SK-N-SH treated with all-trans-retinoic acid at 6 μM for 48 hours (cell line): ENCODE data around the gene LHX5.

ENCODE experiments used
- ATAC-seq: fragments of 200-7000 bp; cut with Tn5 transposase; 3 replicates; pipeline ENCODE4 v1.9.1; 2020; ENCODE audit warnings: mild to moderate bottlenecking, moderate library complexity
- BACH2 ChIP-seq: fragments of 250-450 bp; sonication (Bioruptor Pico); IDR thresholded peaks from 2 replicates; pipeline ENCODE4 v1.9.0; 2021; ENCODE audit warnings: mild to moderate bottlenecking, borderline replicate concordance
- CSDC2 ChIP-seq: fragments of 250-450 bp; sonication (Bioruptor Pico); IDR thresholded peaks from 2 replicates; pipeline ENCODE4 v1.5.0; 2020; ENCODE audit warnings: mild to moderate bottlenecking, moderate library complexity
- ESRRG ChIP-seq: fragments of 250-450 bp; sonication (Bioruptor Pico); IDR thresholded peaks from 2 replicates; pipeline ENCODE4 v1.6.1; 2021; ENCODE audit warnings: mild to moderate bottlenecking
- GLIS3 ChIP-seq: fragments of 250-450 bp; sonication (Bioruptor Pico); IDR thresholded peaks from 2 replicates; pipeline ENCODE4 v1.5.0; 2020; ENCODE audit warnings: mild to moderate bottlenecking, moderate library complexity
- ISL1 ChIP-seq: fragments of 250-450 bp; sonication (Bioruptor Pico); IDR thresholded peaks from 2 replicates; pipeline ENCODE4 v2.1.2; 2022; ENCODE audit warnings: mild to moderate bottlenecking, moderate library complexity
- OSR1 ChIP-seq: fragments of 250-450 bp; sonication (Bioruptor Pico); IDR thresholded peaks from 2 replicates; pipeline ENCODE4 v1.8.0; 2022; ENCODE audit warnings: moderate library complexity, mild to moderate bottlenecking, inconsistent platforms
- PPARA ChIP-seq: fragments of 250-450 bp; sonication (Bioruptor Pico); IDR thresholded peaks from 2 replicates; pipeline ENCODE4 v1.5.0; 2020; ENCODE audit warnings: mild to moderate bottlenecking, borderline replicate concordance
- RARB ChIP-seq: fragments of 250-450 bp; sonication (Bioruptor Pico); IDR thresholded peaks from 2 replicates; pipeline ENCODE4 v1.8.0; 2021; ENCODE audit warnings: mild to moderate bottlenecking, moderate library complexity
- SNAI2 ChIP-seq: fragments of 250-450 bp; sonication (Bioruptor Pico); IDR thresholded peaks from 2 replicates; pipeline ENCODE4 v1.5.0; 2020; ENCODE audit warnings: mild to moderate bottlenecking, moderate library complexity
- TCF4 ChIP-seq: fragments of 250-450 bp; sonication (Bioruptor Pico); IDR thresholded peaks from 2 replicates; pipeline ENCODE4 v1.8.0; 2021; ENCODE audit warnings: mild to moderate bottlenecking, moderate library complexity, borderline replicate concordance
- TOX ChIP-seq: fragments of 250-450 bp; sonication (Bioruptor Pico); IDR thresholded peaks from 2 replicates; pipeline ENCODE4 v1.8.0; 2021; ENCODE audit warnings: mild to moderate bottlenecking, moderate library complexity, borderline replicate concordance
- ZC3H10 ChIP-seq: fragments of 250-450 bp; sonication (Bioruptor Pico); IDR thresholded peaks from 2 replicates; pipeline ENCODE4 v1.5.1; 2021; ENCODE audit warnings: mild to moderate bottlenecking, moderate library complexity
- ZFP3 ChIP-seq: fragments of 250-450 bp; sonication (Bioruptor Pico); IDR thresholded peaks from 2 replicates; pipeline ENCODE4 v1.5.0; 2020; ENCODE audit warnings: mild to moderate bottlenecking, moderate library complexity
- ZFP30 ChIP-seq: fragments of 450-650 bp; formaldehyde crosslinking; IDR thresholded peaks from 2 replicates; pipeline ENCODE4 v1.5.0; 2022; ENCODE audit warnings: mild to moderate bottlenecking, moderate library complexity
- ZNF565 ChIP-seq: fragments of 450-650 bp; formaldehyde crosslinking; conservative IDR thresholded peaks from 2 replicates; pipeline ENCODE4 v1.5.0; 2020; ENCODE audit warnings: low read depth, mild to moderate bottlenecking, moderate library complexity
- ZNF70 ChIP-seq: fragments of 450-650 bp; formaldehyde crosslinking; IDR thresholded peaks from 2 replicates; pipeline ENCODE4 v1.5.0; 2020; ENCODE audit warnings: mild to moderate bottlenecking, moderate library complexity
- ZNF8 ChIP-seq: fragments of 450-650 bp; formaldehyde crosslinking; IDR thresholded peaks from 2 replicates; pipeline ENCODE4 v1.5.0; 2020; ENCODE audit warnings: mild to moderate bottlenecking, moderate library complexity
- TF ChIP-seq, protein P1 (sequence below): fragments of 250-450 bp; sonication (Bioruptor Pico); IDR thresholded peaks from 2 replicates; pipeline ENCODE4 v1.5.1; 2021; ENCODE audit warnings: mild to moderate bottlenecking, moderate library complexity
- TF ChIP-seq, protein P2 (sequence below): fragments of 250-450 bp; sonication (Bioruptor Pico); IDR thresholded peaks from 2 replicates; pipeline ENCODE4 v1.8.0; 2021; ENCODE audit warnings: low read depth, mild to moderate bottlenecking, moderate library complexity, borderline replicate concordance
- TF ChIP-seq, protein P3 (sequence below): fragments of 250-450 bp; sonication (Bioruptor Pico); IDR thresholded peaks from 2 replicates; pipeline ENCODE4 v1.5.0; 2020; ENCODE audit warnings: mild to moderate bottlenecking, moderate library complexity
- TF ChIP-seq, protein P4 (sequence below): fragments of 250-450 bp; sonication (Bioruptor Pico); IDR thresholded peaks from 2 replicates; pipeline ENCODE4 v1.8.0; 2020; ENCODE audit warnings: mild to moderate bottlenecking, moderate library complexity, borderline replicate concordance

LHX5 gene

DNA sequence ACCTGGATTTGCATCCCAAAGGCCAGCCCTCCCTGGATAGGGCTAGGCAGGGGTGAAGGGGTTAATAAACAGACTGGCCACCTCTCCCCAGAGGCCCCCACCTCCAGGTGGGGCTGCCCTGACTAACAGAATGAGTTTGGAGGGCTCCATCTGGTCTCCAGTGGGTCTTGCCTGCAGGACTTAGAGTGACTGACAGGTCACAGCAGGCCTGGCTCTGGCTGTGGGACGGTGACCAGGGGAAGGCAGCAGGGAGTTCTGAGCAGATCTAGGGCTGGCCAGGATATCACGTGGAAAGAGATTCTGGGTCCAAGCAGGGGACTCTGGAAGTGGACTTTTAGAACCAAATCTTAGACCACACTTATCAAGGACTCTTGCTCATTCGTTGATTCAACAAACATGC lies 40.9 kb upstream of the LHX5 start:
- no peak for TF ChIP-seq ZNF8 (CRISPR knock-in tag)
- TF ChIP-seq SNAI2 (CRISPR knock-in tag), result no peak
- TF ChIP-seq CSDC2, result no peak
- TF ChIP-seq ZFP3 (CRISPR knock-in tag), result no peak
- TF ChIP-seq BACH2 (CRISPR knock-in tag), result no peak
- no peak for TF ChIP-seq ZFP30
- TF ChIP-seq OSR1 (CRISPR knock-in tag), result no peak
- no peak for ATAC-seq

DNA sequence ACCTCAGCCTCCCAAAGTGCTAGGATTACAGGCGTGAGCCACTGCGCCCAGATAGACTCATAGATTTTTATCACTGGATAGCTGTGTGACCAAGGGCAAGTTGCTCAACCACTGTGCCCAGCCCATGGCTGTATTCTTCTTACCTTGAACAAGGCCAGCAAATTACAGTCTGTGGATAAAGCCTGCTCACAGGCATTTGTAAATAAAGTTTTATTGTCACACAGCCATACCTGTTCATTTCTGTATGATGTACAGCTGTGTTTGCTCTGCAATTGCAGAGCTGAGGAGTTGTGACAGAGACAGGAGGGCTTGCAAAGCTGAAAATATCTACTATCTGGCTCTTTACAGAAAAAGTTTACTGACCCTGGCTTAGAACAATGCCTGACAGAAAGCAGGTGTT lies 35.2 kb upstream of the LHX5 start:
- no peak for ATAC-seq
- TF ChIP-seq, protein P1, sequence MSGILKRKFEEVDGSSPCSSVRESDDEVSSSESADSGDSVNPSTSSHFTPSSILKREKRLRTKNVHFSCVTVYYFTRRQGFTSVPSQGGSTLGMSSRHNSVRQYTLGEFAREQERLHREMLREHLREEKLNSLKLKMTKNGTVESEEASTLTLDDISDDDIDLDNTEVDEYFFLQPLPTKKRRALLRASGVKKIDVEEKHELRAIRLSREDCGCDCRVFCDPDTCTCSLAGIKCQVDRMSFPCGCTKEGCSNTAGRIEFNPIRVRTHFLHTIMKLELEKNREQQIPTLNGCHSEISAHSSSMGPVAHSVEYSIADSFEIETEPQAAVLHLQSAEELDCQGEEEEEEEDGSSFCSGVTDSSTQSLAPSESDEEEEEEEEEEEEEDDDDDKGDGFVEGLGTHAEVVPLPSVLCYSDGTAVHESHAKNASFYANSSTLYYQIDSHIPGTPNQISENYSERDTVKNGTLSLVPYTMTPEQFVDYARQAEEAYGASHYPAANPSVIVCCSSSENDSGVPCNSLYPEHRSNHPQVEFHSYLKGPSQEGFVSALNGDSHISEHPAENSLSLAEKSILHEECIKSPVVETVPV (CRISPR knock-in tag), result no peak
- TF ChIP-seq TOX (CRISPR knock-in tag) (no peak), BACH2 (CRISPR knock-in tag) (no peak), RARB (CRISPR knock-in tag) (no peak), PPARA (CRISPR knock-in tag) (no peak), TCF4 (no peak), SNAI2 (CRISPR knock-in tag) (no peak), ISL1 (CRISPR knock-in tag) (no peak), ZC3H10 (CRISPR knock-in tag) (no peak), ZNF565 (CRISPR knock-in tag) (no peak), GLIS3 (no peak)
- TF ChIP-seq, protein P2, sequence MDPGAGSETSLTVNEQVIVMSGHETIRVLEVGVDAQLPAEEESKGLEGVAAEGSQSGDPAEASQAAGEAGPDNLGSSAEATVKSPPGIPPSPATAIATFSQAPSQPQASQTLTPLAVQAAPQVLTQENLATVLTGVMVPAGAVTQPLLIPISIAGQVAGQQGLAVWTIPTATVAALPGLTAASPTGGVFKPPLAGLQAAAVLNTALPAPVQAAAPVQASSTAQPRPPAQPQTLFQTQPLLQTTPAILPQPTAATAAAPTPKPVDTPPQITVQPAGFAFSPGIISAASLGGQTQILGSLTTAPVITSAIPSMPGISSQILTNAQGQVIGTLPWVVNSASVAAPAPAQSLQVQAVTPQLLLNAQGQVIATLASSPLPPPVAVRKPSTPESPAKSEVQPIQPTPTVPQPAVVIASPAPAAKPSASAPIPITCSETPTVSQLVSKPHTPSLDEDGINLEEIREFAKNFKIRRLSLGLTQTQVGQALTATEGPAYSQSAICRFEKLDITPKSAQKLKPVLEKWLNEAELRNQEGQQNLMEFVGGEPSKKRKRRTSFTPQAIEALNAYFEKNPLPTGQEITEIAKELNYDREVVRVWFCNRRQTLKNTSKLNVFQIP, result no peak
- TF ChIP-seq, protein P3, sequence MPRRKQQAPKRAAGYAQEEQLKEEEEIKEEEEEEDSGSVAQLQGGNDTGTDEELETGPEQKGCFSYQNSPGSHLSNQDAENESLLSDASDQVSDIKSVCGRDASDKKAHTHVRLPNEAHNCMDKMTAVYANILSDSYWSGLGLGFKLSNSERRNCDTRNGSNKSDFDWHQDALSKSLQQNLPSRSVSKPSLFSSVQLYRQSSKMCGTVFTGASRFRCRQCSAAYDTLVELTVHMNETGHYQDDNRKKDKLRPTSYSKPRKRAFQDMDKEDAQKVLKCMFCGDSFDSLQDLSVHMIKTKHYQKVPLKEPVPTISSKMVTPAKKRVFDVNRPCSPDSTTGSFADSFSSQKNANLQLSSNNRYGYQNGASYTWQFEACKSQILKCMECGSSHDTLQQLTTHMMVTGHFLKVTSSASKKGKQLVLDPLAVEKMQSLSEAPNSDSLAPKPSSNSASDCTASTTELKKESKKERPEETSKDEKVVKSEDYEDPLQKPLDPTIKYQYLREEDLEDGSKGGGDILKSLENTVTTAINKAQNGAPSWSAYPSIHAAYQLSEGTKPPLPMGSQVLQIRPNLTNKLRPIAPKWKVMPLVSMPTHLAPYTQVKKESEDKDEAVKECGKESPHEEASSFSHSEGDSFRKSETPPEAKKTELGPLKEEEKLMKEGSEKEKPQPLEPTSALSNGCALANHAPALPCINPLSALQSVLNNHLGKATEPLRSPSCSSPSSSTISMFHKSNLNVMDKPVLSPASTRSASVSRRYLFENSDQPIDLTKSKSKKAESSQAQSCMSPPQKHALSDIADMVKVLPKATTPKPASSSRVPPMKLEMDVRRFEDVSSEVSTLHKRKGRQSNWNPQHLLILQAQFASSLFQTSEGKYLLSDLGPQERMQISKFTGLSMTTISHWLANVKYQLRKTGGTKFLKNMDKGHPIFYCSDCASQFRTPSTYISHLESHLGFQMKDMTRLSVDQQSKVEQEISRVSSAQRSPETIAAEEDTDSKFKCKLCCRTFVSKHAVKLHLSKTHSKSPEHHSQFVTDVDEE, result no peak
- TF ChIP-seq, protein P4, sequence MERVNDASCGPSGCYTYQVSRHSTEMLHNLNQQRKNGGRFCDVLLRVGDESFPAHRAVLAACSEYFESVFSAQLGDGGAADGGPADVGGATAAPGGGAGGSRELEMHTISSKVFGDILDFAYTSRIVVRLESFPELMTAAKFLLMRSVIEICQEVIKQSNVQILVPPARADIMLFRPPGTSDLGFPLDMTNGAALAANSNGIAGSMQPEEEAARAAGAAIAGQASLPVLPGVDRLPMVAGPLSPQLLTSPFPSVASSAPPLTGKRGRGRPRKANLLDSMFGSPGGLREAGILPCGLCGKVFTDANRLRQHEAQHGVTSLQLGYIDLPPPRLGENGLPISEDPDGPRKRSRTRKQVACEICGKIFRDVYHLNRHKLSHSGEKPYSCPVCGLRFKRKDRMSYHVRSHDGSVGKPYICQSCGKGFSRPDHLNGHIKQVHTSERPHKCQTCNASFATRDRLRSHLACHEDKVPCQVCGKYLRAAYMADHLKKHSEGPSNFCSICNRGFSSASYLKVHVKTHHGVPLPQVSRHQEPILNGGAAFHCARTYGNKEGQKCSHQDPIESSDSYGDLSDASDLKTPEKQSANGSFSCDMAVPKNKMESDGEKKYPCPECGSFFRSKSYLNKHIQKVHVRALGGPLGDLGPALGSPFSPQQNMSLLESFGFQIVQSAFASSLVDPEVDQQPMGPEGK, result no peak

DNA sequence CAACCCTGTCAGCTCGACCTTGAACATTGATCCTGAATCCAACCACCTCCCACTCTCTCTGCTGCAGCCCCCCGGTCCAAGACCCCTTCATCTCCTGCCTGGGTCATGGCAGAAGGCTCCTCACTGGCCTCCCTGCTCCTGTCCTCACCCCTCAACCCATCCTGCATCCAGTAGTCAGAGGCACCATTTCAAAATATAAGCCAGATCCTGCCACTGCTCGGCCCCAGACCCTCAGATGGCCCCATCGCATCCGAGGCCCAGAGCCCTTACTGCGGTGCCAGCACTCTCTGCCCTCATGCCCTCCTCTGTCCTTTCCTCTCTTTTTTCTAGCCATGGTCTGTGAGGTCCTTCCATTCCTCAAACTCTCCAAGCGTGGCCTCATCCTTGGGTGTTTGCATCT lies 34.3 kb upstream of the LHX5 start:
- TF ChIP-seq ESRRG (CRISPR knock-in tag), result no peak
- TF ChIP-seq TCF4, result no peak
- TF ChIP-seq BACH2 (CRISPR knock-in tag), result no peak
- no peak for TF ChIP-seq ZNF8 (CRISPR knock-in tag)
- no peak for TF ChIP-seq TOX (CRISPR knock-in tag)
- no peak for TF ChIP-seq PPARA (CRISPR knock-in tag)
- TF ChIP-seq ZNF70, result no peak
- TF ChIP-seq OSR1 (CRISPR knock-in tag), result no peak
- TF ChIP-seq CSDC2, result no peak
- no peak for TF ChIP-seq ZC3H10 (CRISPR knock-in tag)
- TF ChIP-seq, protein P3, result no peak
- TF ChIP-seq, protein P2, result no peak
- ATAC-seq, result no peak
